Measurements from ENCODE around the gene GATAD2B.
A peak's percentile ranks its signal among the peaks of the same experiment; 100 is the strongest.

GATAD2B gene

GRCh38 chr1:153922076-153922971 lies 448 bp downstream of the GATAD2B start (continued):
- TF ChIP-seq ZNF645 (tag by site-specific recombination; IDR thresholded peaks at IDR 0.05) (no peak), ZNF529 (tag by site-specific recombination; IDR thresholded peaks at IDR 0.05; ENCODE audit: insufficient replicate concordance) (no peak), HIC1 (tag by site-specific recombination; IDR thresholded peaks at IDR 0.05) (no peak), ZNF404 (tag by site-specific recombination; IDR thresholded peaks at IDR 0.05) (no peak), ZNF112 (tag by site-specific recombination; IDR thresholded peaks at IDR 0.05) (no peak), ZSCAN30 (tag by site-specific recombination; IDR thresholded peaks at IDR 0.05) (no peak), IKZF3 (tag by site-specific recombination; IDR thresholded peaks at IDR 0.05) (0 out of 2 replicates have a peak, but pooled peaks have one; percentile 51), ZBTB48 (tag by site-specific recombination; IDR thresholded peaks at IDR 0.05) (peak; percentile 70; the same call in 1 of the 2 replicates), SETDB1 (IDR thresholded peaks at IDR 0.05; ENCODE audit: insufficient read length, low read length) (no peak), ZNF362 (tag by site-specific recombination; IDR thresholded peaks at IDR 0.05) (no peak), HOXD13 (CRISPR knock-in tag; IDR thresholded peaks at IDR 0.05; ENCODE audit: borderline replicate concordance) (no peak), ZBTB21 (tag by site-specific recombination; IDR thresholded peaks at IDR 0.05) (no peak), ZNF747 (tag by site-specific recombination; IDR thresholded peaks at IDR 0.05) (no peak), PRDM1 (tag by site-specific recombination; IDR thresholded peaks at IDR 0.05) (peak; percentile 69), ZNF449 (tag by site-specific recombination; IDR thresholded peaks at IDR 0.05) (no peak), ZNF280D (tag by site-specific recombination; IDR thresholded peaks at IDR 0.05) (no peak), ZNF792 (tag by site-specific recombination; IDR thresholded peaks at IDR 0.05) (no peak), EGR2 (tag by site-specific recombination; IDR thresholded peaks at IDR 0.05; ENCODE audit: low read depth) (0 out of 2 replicates have a peak, but pooled peaks have one; percentile 26), ZNF239 (tag by site-specific recombination; IDR thresholded peaks at IDR 0.05) (no peak), ZNF549 (tag by site-specific recombination; IDR thresholded peaks at IDR 0.05) (no peak), KLF1 (tag by site-specific recombination; IDR thresholded peaks at IDR 0.05) (peak; percentile 8; the same call in 1 of the 2 replicates), ZNF138 (tag by site-specific recombination; IDR thresholded peaks at IDR 0.05; ENCODE audit: borderline replicate concordance) (no peak), ZNF561 (tag by site-specific recombination; IDR thresholded peaks at IDR 0.05; ENCODE audit: borderline replicate concordance) (no peak), PRDM6 (tag by site-specific recombination; IDR thresholded peaks at IDR 0.05) (no peak), ZNF292 (tag by site-specific recombination; IDR thresholded peaks at IDR 0.05; ENCODE audit: borderline replicate concordance, low read depth) (no peak), ZBTB1 (tag by site-specific recombination; IDR thresholded peaks at IDR 0.05) (no peak), ZNF488 (tag by site-specific recombination; IDR thresholded peaks at IDR 0.05) (no peak)
